GM18873 (cell line): Measurements from ENCODE around the gene ATP9A.
"Not testable (repeated sequence)": the region's sequence is repeated elsewhere in the genome, so short reads cannot be mapped to it uniquely, and the experiment has no call there.

Source experiments
- ATAC-seq: cut with Tn5 transposase; IDR thresholded peaks from one replicate; pipeline ENCODE4 v1.9.1; 2021; ENCODE audit warnings: mild to moderate bottlenecking, moderate library complexity, moderate number of reproducible peaks; ENCODE audit not compliant: unreplicated experiment, low FRiP score

Gene ATP9A

GRCh38 chr20:51584737-51585136 lies 183.5 kb downstream of the ATP9A start:
- no peak for ATAC-seq

DNA sequence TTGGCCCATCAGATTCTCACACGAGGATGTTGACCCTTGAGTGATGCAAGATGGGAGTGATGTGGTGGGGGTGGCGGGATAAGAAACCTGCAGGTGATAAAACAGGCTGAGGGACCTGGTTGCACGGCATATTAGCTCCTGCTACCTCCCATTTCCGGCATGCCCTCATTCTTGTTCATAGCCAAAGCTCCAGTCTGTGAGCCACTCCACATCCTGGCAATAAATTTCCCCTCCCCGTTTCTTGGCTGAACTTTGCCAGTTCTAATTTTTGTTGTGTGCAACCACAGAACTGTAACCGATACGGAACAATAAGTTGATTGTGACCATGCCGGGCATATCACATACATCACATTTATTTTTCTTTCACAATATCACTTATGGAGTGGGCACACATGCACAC lies 184.1 kb downstream of the ATP9A start:
- ATAC-seq: no peak

GRCh38 chr20:51583499-51583898 lies 184.7 kb downstream of the ATP9A start:
- no peak for ATAC-seq

GRCh38 chr20:51583073-51583472 lies 185.1 kb downstream of the ATP9A start:
- ATAC-seq: no peak

- ATAC-seq: no peak
These were observed 186.6 kb downstream of the ATP9A start for GRCh38 chr20:51581571-51581970.

GRCh38 chr20:51579137-51579536 lies 189.1 kb downstream of the ATP9A start:
- ATAC-seq: no peak

DNA sequence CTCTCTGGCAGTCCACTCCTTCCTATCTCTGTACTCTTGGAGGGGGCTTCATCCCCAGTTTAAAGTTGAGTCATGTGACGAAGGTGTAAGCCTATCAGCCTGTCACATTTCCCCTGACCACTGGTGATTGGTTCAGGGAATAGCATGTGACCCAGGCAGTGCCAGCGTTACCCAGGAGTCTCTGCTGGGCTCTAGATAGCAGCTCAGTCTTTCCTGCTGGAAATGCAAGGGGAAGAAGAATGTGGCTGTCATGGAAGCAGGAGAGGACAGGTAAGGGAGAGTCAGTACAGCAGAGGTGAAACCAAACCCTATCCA lies 190.1 kb downstream of the ATP9A start:
- no peak for ATAC-seq

DNA sequence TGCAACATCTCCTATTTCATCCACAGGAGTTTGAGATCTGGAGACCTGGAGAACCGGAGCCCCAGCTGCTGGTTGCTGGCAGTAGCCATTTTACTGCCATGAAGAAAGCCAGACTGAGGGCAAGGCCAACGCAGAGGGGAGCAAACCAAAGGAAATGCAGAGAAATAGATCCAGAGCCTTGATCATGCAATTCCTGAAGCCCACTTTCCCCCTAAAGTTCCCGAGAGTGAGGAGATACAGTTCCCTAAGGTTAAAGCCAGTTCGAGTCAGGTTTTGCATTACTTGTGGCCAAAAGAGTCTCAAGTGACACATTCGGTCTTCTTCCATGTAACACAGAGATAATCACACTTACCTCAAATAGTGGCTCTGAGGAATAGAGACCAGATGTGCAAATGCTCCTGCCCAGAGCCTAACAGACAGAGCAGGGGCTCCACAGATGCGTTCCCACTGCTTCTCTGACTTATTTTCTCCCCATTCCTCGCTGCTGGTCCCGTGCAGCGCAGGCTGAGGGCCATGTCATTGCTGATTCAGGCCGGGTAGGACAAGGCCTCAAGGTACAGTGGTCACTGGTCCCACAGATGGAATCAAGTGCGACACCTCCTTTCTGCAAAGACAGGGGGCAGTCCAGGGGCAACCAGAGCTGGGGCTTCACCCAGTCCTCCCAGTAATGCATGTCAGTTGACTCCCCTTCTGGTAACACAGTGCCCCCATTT lies 190.6 kb downstream of the ATP9A start:
- ATAC-seq: no peak

DNA sequence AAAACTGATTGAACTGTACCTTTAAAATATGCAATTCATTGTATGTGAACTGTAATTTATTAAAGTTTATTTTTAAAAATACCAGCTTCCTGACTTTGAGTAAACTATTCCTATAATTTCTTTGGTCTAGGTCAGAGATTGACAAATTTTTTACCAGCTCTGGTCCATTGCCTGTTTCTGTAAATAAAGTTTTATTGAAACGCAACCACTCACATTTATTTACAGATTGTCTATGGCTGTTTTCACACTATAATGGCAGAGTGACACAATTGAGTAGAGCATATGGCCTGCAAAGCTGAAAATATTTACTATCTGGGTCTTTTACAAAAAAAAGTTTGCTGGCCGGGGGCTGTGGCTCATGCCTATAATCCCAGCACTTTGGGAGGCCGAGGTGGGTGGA lies 192.7 kb downstream of the ATP9A start:
- no peak for ATAC-seq

GRCh38 chr20:51574248-51575033 lies 193.7 kb downstream of the ATP9A start:
- ATAC-seq: no peak

DNA sequence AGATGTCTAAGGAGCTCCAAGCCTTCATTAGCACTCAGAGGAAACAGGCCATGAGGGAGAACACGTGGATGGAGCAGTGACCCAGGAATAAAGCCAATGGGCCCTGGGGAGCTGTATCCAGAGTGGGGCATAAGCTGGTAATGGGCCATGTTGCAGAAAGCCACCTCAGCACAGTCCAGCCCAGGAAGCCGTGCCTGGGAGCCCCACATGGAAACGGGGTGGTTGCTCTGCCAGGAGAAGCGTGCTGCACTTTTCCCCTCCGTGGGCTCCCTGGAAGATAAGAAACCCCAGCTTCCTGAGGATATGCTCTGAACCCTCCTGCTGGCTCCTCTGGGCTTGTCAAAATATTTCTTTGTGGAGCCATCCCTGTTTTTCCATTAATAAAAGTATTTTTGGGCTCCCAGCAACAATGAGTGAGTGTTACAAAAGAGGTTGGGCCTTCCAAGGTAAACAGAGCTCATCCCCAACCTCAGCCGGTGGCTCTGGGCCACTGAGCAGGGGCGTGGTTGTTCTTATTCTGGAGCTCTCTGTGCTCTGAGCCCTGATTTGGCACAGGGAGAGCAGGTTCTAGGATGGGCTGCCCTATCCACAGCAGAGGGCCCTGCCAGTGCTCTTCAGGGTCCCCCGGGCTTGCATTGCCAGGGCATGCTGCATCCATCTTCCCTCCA lies 194.5 kb downstream of the ATP9A start:
- no peak for ATAC-seq

DNA sequence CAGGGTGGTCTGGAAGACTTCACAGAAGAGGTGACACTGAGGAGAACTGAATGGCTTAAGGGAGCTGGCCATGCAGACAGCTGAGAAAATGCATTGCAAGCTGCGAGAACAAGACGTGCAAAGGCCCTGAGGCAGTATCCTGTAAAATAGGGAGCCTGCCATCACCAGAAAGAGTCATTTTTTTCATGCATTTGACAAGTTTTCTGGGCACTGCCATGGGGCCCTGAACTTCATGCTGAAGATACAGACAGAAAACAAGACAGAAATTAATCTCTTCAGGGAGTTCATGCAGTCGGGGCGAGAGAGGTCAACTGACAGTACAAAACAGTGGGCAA lies 196.8 kb downstream of the ATP9A start:
- ATAC-seq: no peak

- no peak for ATAC-seq
These were observed 197.3 kb downstream of the ATP9A start for GRCh38 chr20:51570739-51571459.

DNA sequence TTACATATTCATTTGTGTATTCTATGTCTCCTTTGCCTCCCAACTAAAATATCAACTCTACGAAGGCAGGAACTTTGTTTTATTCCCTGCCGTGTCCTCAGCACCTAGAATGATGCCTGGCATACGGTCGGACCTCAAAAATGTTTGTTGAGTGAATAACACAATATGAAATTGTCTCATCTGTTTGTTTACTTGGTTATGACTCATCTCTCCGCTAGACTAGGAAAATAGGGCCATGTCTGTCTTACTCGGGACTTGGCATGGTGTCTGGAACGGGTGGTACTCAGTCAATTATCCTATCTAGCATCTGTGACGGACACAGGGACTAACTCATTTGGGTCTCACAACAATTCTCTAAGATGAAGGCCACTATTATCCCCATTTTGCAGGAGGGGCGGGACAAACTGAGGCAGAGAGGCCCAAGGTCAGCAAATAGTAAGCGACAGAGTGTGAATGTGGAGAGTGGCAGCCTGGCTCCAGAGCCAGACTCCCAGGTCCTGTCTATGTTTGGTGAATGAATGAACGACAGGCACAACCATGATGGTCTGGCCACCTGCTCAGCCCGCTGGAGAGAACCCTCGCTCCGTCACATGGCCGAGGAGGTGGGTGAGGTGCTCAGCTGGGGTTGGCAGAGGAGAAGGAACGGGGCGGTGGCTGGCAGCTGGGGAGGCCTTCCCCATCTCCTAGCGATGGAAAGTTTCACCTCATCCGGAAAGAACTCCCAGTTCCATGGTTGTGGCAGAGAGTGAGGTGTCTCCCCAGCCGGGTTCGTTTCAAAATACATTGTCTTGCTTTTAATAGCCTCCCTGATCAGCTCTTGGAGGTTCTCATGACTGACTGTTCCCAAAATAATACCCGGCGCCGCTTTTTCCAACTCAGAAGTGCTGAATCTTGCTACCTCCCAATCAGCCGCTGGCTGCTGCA lies 198.1 kb downstream of the ATP9A start:
- ATAC-seq: no peak

GRCh38 chr20:51568533-51568932 lies 199.7 kb downstream of the ATP9A start:
- ATAC-seq: not testable (repeated sequence)

DNA sequence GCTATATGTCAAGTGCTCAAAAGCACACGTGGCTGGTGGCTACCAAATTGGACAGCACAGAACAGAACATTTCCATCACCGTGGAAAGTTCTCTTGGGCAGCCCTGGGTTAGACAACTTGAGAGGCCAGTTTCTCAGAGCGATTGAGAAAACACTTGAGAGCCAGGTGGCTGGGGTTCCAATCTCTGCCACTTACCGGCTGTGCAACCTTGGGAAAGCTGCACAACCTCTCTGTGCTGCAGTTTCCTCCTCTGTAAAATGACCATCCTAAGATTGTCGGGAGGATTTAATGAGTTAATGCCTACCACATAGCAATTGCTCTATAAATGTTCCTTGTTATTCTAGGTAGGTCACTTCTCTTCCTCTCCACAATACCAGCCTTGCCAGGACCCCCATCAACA lies 200.6 kb downstream of the ATP9A start:
- no peak for ATAC-seq

DNA sequence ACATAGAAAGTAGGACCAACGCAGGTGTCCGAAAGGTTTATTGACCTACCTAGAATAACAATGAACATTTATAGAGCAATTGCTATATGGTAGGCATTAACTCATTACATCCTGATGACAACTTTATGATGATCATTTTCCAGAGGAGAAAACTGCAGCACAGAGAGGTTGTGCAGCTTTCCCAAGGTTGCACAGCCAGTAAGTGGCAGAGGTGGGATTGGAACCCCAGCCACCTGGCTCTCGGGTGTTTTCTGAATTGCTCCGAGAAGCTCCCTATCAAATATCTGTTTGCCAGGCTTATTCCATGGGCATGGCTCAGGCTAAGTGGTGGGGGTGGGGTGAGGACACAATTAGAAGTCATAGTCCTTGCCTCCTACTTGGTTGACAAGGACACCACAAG lies 201.6 kb downstream of the ATP9A start:
- ATAC-seq: no peak

DNA sequence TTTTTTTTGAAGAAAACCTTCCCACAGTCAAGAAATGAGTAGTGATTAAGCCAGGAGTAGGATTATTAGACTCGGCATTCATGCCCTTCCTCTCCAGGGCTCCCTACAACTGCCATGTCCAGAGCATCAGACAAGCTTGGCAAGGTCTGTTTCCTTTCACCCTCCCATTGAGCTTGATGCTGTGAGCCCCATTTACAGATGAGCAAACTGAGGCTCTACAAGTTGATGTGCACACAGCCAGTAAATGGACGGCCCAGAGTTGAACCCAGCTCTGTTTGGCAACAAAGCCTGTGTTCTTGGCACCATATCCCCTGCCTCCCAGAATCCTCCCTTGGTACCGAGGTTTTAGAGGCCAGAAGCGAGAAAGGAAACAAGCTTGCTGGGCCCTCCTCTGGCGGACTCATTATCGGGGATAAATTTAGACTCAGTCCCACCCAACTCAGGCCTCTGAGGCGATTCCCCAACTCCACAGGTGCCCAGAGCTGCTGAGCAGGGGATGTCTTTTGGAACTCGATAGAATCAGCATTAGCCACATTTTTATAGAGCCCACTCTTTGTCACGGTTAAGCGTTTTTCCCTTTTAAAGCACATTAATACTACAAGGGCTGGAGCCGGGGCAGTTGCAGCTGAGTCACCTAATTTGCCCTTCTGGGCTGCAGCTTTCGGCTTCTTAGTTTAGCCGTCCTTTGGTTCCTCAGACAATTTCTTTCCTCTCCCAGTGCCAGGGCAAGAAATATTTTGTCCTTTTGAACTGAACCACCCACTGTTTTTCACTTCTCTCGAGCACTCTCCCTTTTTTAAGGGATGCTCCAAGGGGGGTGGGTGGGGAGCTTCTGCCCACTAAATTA lies 202.7 kb downstream of the ATP9A start:
- ATAC-seq: no peak
